IMR-90 (cell line): ENCODE data around the gene CUTC. TPM values are rescaled to one million over a fixed set of nuclear protein-coding genes. Genes with fewer than 3 reads are reported as not detected.
A peak's percentile ranks its signal among the peaks of the same experiment; 100 is the strongest.

ENCODE experiments used
- CEBPB ChIP-seq: IDR thresholded peaks from 2 replicates; pipeline ENCODE4 v1.6.1; 2012; ENCODE audit warnings: low read depth, low read length, improper control_type of control experiment
- CHD1 ChIP-seq: IDR thresholded peaks from 2 replicates; pipeline ENCODE4 v1.6.1; 2012; ENCODE audit warnings: low read depth, low read length, improper control_type of control experiment
- FOS ChIP-seq: fragments of 150-350 bp; IDR thresholded peaks from 2 replicates; pipeline ENCODE4 v1.6.1; 2016; ENCODE audit warnings: low read depth, low read length
- NFE2L2 ChIP-seq: fragments of 150-350 bp; IDR thresholded peaks from 2 replicates; pipeline ENCODE4 v1.6.1; 2016; ENCODE audit warnings: low read depth, mild to moderate bottlenecking, low read length
- POLR2A ChIP-seq: IDR thresholded peaks from 2 replicates; pipeline ENCODE4 v1.6.1; 2012; ENCODE audit warnings: mild to moderate bottlenecking, low read depth, low read length
- RFX5 ChIP-seq: IDR thresholded peaks from 2 replicates; pipeline ENCODE4 v1.8.0; 2012; ENCODE audit warnings: low read depth, mild to moderate bottlenecking, low read length, moderate library complexity
- USF2 ChIP-seq: fragments of 150-350 bp; IDR thresholded peaks from 2 replicates; pipeline ENCODE4 v1.6.1; 2017; ENCODE audit warnings: mild to moderate bottlenecking, antibody characterized with exemption, low read length, low read depth
- polyA plus RNA-seq, 3 experiments: library from polyadenylated mRNA; depleted of rRNA; stranded (reverse); fragments of >200 nt; gene quantifications; 2 replicates each; pipeline ENCODE4 v1.2.3, GENCODE V29; 2012; ENCODE audit warnings: low replicate concordance in 1 of 3
- total RNA-seq: library from RNA; depleted of rRNA; stranded (reverse); fragments of >200 nt; gene quantifications from 2 replicates; pipeline ENCODE4 v1.2.3, GENCODE V29; 2012

The CUTC gene
- total and polyA plus RNA-seq, 2 of the 4 experiments (the other 2 are of a cell fraction): 7.0 to 10.2 TPM

DNA sequence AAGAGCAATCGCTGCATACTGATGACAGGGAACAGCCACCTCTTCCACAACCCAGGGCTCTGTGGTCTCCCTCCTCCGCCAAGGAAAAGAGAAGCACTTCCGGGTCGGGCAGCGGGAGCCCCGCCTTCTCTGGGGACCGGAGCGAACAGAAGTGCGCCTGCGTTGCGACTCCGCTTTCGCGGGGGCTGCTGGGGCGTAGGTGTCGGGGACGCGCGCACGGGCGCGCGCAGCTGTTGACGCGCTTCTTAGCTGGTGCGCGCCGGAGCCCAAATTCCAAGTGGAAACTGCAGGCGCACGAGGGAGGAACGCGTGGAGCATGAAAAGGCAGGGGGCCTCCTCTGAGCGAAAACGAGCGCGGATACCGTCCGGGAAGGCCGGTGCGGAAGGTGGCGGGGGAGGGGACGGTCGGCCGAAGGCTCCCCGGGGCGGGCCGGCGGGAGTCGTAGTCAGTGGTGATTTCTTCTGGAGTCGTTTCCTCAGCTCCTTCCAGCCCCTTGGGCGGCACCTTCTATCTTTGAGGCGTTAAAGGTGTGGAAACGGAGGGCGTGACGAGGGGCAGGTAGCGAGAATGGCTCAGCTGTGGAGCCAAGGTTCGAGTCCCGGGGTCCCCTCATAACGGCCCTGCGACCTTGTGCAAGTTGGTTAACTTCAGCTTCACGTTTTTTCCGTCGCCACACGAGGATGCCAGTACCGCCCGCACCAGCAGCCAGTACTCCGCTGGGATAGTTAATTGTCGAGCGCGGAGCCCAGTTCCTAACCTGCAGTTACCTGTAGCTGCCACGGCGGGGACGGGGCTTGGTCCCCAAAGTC lies at the start of gene CUTC, which contains the start of gene COX15 (continued):
- TF ChIP-seq USF2 (no peak), CEBPB (0 out of 2 replicates have a peak, but pooled peaks have one; percentile 12), CHD1 (0 out of 2 replicates have a peak, but pooled peaks have one; percentile 49), RFX5 (no peak), FOS (no peak), NFE2L2 (no peak), POLR2A (peak; percentile 79)
